HepG2 (cell line): ENCODE results near the gene PKNOX2. TPM values are rescaled to one million over a fixed set of nuclear protein-coding genes. Genes with fewer than 3 reads are reported as not detected.

ENCODE experiments used
- ATAC-seq: fragments of 200-7000 bp; cut with Tn5 transposase; 3 replicates; pipeline ENCODE4 v1.9.1; 2020; ENCODE audit warnings: mild to moderate bottlenecking, moderate library complexity
- BruUV-seq: library from RNA; stranded (reverse); fragments of 400-500 nt; replicated peaks from 2 replicates; lab custom pipeline; 2021; lab: Mats Ljungman, UMichigan
- CTCF ChIA-PET: fragments of 300-600 bp; formaldehyde crosslinking; extraction: SDS; loops from one replicate; lab custom pipeline; 2021; ENCODE audit warnings: low total read pairs, inconsistent platforms, low intra/inter-chr PET ratio; lab: Yijun Ruan, JAX
- POLR2A ChIA-PET: fragments of 350-600 bp; sonication (Branson Sonifier 250); formaldehyde crosslinking; loops from one replicate; lab custom pipeline; 2020; ENCODE audit warnings: antibody characterized with exemption, inconsistent platforms; lab: Yijun Ruan, JAX
- DNase-seq: peaks from one replicate; pipeline ENCODE4 v3.0.0-alpha.2; 2015; ENCODE audit warnings: low spot score
- FAIRE-seq: peaks from 3 replicates; lab custom pipeline; 2011; peaks lifted over from hg19 to GRCh38; lab: Jason Lieb, UNC
- H2AFZ ChIP-seq: one replicate; pipeline ENCODE4 v1.6.1; 2011; ENCODE audit warnings: low read length, inconsistent platforms
- H3K27ac ChIP-seq: fragments of 300-600 bp; 3 replicates; pipeline ENCODE4 v1.8.0; 2011; ENCODE audit warnings: mixed run types, mild to moderate bottlenecking, mixed read lengths, low read length, inconsistent platforms; ENCODE audit not compliant: insufficient read depth; ENCODE audit errors: extremely low read length
- H3K27me3 ChIP-seq, 2 experiments: fragments of 200-600 bp in 1 of 2; 2 replicates in 1 of 2; 3 replicates in 1 of 2; pipeline versions ENCODE4 v1.6.0 to v1.8.0; 2011; ENCODE audit warnings: low read length in 2 of 2, mild to moderate bottlenecking in 2 of 2, moderate library complexity in 2 of 2, inconsistent platforms in 1 of 2; ENCODE audit not compliant: insufficient read depth in 2 of 2, control insufficient read depth in 1 of 2
- H3K36me3 ChIP-seq, 2 experiments: fragments of 200-600 bp in 1 of 2; replicated peaks in 1 of 2; 2 replicates in 1 of 2; 3 replicates in 1 of 2; pipeline versions ENCODE4 v1.5.1 to v1.8.0; 2011; ENCODE audit warnings: low read length in 2 of 2, inconsistent platforms in 1 of 2; ENCODE audit not compliant: insufficient read depth in 2 of 2, control insufficient read depth in 1 of 2
- H3K4me1 ChIP-seq: 2 replicates; pipeline ENCODE4 v1.5.1; 2012; ENCODE audit warnings: low read length, inconsistent platforms; ENCODE audit not compliant: insufficient read depth
- H3K4me2 ChIP-seq: 2 replicates; pipeline ENCODE4 v1.6.0; 2011; ENCODE audit warnings: low read depth, low read length, inconsistent platforms
- H3K4me3 ChIP-seq, 3 experiments: fragments of 200-600 bp in 1 of 3; sonication (generic), shearing (Covaris generic) in 1 of 3; replicated peaks in 1 of 3; 2 replicates each; pipeline ENCODE4 v1.5.1; 2011 to 2016; ENCODE audit warnings: low read length in 3 of 3, inconsistent platforms in 2 of 3, low read depth in 2 of 3, mild to moderate bottlenecking in 2 of 3, control low read depth in 1 of 3, mixed read lengths in 1 of 3; ENCODE audit not compliant: insufficient read depth in 1 of 3
- H3K79me2 ChIP-seq: one replicate; pipeline ENCODE4 v1.6.1; 2011; ENCODE audit warnings: low read length, inconsistent platforms; ENCODE audit not compliant: insufficient read depth
- H3K9ac ChIP-seq: 2 replicates; pipeline ENCODE4 v1.6.0; 2011; ENCODE audit warnings: mild to moderate bottlenecking, low read depth, low read length, inconsistent platforms; ENCODE audit not compliant: insufficient read depth
- H3K9me3 ChIP-seq: 2 replicates; pipeline ENCODE4 v1.5.1; 2012; ENCODE audit warnings: mild to moderate bottlenecking, low read length
- H4K20me1 ChIP-seq: 2 replicates; pipeline ENCODE4 v1.6.0; 2011; ENCODE audit warnings: inconsistent platforms, mild to moderate bottlenecking, low read length, moderate library complexity; ENCODE audit not compliant: insufficient read depth
- AKAP8 ChIP-seq: sonication (generic); formaldehyde crosslinking; IDR thresholded peaks from 2 replicates; pipeline ENCODE4 v1.5.1; 2020; ENCODE audit warnings: mild to moderate bottlenecking, missing genetic modification reagents
- CHD4 ChIP-seq: fragments of 200-600 bp; sonication (generic); IDR thresholded peaks from 2 replicates; pipeline ENCODE4 v1.7.0; 2017; ENCODE audit warnings: mild to moderate bottlenecking, low read length, borderline replicate concordance
- KMT2B ChIP-seq: IDR thresholded peaks from 2 replicates; pipeline ENCODE4 v1.6.1; 2016; ENCODE audit warnings: missing genetic modification reagents, missing compliant biosample characterization
- PRMT3 ChIP-seq: sonication (generic); formaldehyde crosslinking; IDR thresholded peaks from 2 replicates; pipeline ENCODE4 v1.8.1; 2022; ENCODE audit warnings: low read depth, mild to moderate bottlenecking, moderate library complexity, missing genetic modification reagents, borderline replicate concordance
- RBM22 ChIP-seq: fragments of 200-400 bp; formaldehyde crosslinking; optimal IDR thresholded peaks from 2 replicates; pipeline ENCODE3; 2017; ENCODE audit warnings: mild to moderate bottlenecking, low read length, moderate library complexity
- RFX3 ChIP-seq: IDR thresholded peaks from 2 replicates; pipeline ENCODE4 v1.6.1; 2016; ENCODE audit warnings: missing biosample characterization, missing genetic modification reagents
- SNAPC2 ChIP-seq: sonication (generic); formaldehyde crosslinking; IDR thresholded peaks from 2 replicates; pipeline ENCODE4 v1.8.1; 2022; ENCODE audit warnings: mild to moderate bottlenecking, missing genetic modification reagents
- STAG1 ChIP-seq: sonication (generic); formaldehyde crosslinking; IDR thresholded peaks from 2 replicates; pipeline ENCODE4 v1.4.0; 2020; ENCODE audit warnings: missing genetic modification reagents
- STAT5B ChIP-seq: sonication (generic); formaldehyde crosslinking; IDR thresholded peaks from 2 replicates; pipeline ENCODE4 v1.4.0; 2020; ENCODE audit warnings: missing genetic modification reagents
- XRCC5 ChIP-seq: fragments of 200-400 bp; formaldehyde crosslinking; optimal IDR thresholded peaks from 2 replicates; pipeline ENCODE3; 2017; ENCODE audit warnings: mild to moderate bottlenecking, low read length
- YEATS4 ChIP-seq: sonication (generic); formaldehyde crosslinking; IDR thresholded peaks from 2 replicates; pipeline ENCODE4 v1.4.0; 2020; ENCODE audit warnings: missing genetic modification reagents, borderline replicate concordance
- ZNF24 ChIP-seq: fragments of 450-650 bp; IDR thresholded peaks from 2 replicates; pipeline ENCODE4 v1.6.1; 2017; ENCODE audit warnings: antibody characterized with exemption, mild to moderate bottlenecking
- ZNF530 ChIP-seq: sonication (generic); formaldehyde crosslinking; IDR thresholded peaks from 2 replicates; pipeline ENCODE4 v1.5.0; 2020; ENCODE audit warnings: low read depth, mild to moderate bottlenecking, missing genetic modification reagents
- ZNF562 ChIP-seq: sonication (generic); formaldehyde crosslinking; IDR thresholded peaks from 2 replicates; pipeline ENCODE4 v1.8.0; 2022; ENCODE audit warnings: missing genetic modification reagents, borderline replicate concordance
- ZNF678 ChIP-seq: sonication (generic); formaldehyde crosslinking; IDR thresholded peaks from 2 replicates; pipeline ENCODE4 v1.4.0; 2020; ENCODE audit warnings: mild to moderate bottlenecking, missing genetic modification reagents
- ZNF773 ChIP-seq: sonication (generic); formaldehyde crosslinking; IDR thresholded peaks from 2 replicates; pipeline ENCODE4 v1.4.0; 2020; ENCODE audit warnings: missing genetic modification reagents, borderline replicate concordance
- WGBS: methylation state at CpG from one replicate; pipeline ENCODE4 v1.1.6; 2017; ENCODE audit warnings: low lambda C conversion rate; 5-methylcytosine and 5-hydroxymethylcytosine counted together
- in situ Hi-C: cut with HindIII; loops from 2 replicates; pipeline ENCODE4 v1.10.0; 2017; ENCODE audit warnings: low pct_unique_long_range_greater_than_20kb; ENCODE audit not compliant: extremely low pct_ligation_motif_present
- intact Hi-C: fragments of 100-400 bp; cut with micrococcal nuclease; formaldehyde crosslinking; loops from one replicate; pipeline ENCODE4 v1.10.0; 2022; ENCODE audit not compliant: unreplicated experiment
- polyA plus RNA-seq, 8 experiments: library from polyadenylated mRNA; depleted of rRNA in 3 of 8; stranded (reverse) in 7 of 8; unstranded in 1 of 8; fragments of >200 nt; fragmentation: Illumina TruSeq in 4 of 8; extraction: Trizol in 4 of 8; gene quantifications; 2 replicates each; pipeline versions ENCODE4 v1.2.1 to v1.2.3, GENCODE V29; 2011 to 2016; ENCODE audit warnings: low read depth in 4 of 8, missing spikeins in 1 of 8, mixed read lengths in 1 of 8; ENCODE audit not compliant: insufficient read depth in 1 of 8
- total RNA-seq, 5 experiments: library from RNA; depleted of rRNA; stranded (reverse); fragments of >200 nt; fragmentation: Illumina TruSeq; extraction: Trizol; gene quantifications; 2 replicates each; pipeline ENCODE4 v1.2.3, GENCODE V29; 2016; ENCODE audit warnings: low read depth in 1 of 5
- TF ChIP-seq, protein P1 (sequence below): sonication (generic); formaldehyde crosslinking; IDR thresholded peaks from 2 replicates; pipeline ENCODE4 v1.4.0; 2020; ENCODE audit warnings: missing genetic modification reagents
- TF ChIP-seq, protein P2 (sequence below): IDR thresholded peaks from 2 replicates; pipeline ENCODE4 v1.6.1; 2012; ENCODE audit warnings: low read length, improper control_type of control experiment
- TF ChIP-seq, protein P3 (sequence below): sonication (generic); formaldehyde crosslinking; conservative IDR thresholded peaks from 2 replicates; pipeline ENCODE4 v1.4.0; 2020; ENCODE audit warnings: missing genetic modification reagents

PKNOX2 gene
- total and polyA plus RNA-seq, 2 of the 13 experiments (the other 11 are each of a cell fraction or from before 2014, with no cell fraction given): not detected

DNA sequence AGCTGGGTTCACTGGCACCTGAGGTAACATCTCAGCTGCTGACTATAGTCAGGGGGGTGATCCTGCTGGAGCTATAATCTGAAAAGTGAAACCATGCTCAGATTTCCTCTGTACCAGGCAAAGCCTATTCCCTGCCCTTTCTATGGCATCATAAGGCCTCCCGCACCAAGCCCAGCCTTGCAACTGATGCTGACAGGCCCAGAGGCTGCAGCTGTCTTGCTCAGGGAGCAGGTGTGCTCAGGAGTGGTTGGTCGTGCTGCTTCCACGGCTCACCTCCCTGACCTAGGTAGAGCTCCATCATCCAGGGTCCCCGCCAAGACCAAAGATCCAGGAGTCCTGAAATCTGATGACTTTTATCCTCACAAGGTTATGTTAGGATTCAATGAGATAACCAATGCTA lies 209.8 kb downstream of the PKNOX2 start:
- BruUV-seq: no TSS peak
- no peak for TF ChIP-seq RFX3
- TF ChIP-seq ZNF530 (CRISPR knock-in tag): no peak
- no peak for TF ChIP-seq CHD4
- TF ChIP-seq ZNF773: no peak
- TF ChIP-seq PRMT3 (CRISPR knock-in tag): no peak
- TF ChIP-seq ZNF678: no peak
- TF ChIP-seq, protein P1, sequence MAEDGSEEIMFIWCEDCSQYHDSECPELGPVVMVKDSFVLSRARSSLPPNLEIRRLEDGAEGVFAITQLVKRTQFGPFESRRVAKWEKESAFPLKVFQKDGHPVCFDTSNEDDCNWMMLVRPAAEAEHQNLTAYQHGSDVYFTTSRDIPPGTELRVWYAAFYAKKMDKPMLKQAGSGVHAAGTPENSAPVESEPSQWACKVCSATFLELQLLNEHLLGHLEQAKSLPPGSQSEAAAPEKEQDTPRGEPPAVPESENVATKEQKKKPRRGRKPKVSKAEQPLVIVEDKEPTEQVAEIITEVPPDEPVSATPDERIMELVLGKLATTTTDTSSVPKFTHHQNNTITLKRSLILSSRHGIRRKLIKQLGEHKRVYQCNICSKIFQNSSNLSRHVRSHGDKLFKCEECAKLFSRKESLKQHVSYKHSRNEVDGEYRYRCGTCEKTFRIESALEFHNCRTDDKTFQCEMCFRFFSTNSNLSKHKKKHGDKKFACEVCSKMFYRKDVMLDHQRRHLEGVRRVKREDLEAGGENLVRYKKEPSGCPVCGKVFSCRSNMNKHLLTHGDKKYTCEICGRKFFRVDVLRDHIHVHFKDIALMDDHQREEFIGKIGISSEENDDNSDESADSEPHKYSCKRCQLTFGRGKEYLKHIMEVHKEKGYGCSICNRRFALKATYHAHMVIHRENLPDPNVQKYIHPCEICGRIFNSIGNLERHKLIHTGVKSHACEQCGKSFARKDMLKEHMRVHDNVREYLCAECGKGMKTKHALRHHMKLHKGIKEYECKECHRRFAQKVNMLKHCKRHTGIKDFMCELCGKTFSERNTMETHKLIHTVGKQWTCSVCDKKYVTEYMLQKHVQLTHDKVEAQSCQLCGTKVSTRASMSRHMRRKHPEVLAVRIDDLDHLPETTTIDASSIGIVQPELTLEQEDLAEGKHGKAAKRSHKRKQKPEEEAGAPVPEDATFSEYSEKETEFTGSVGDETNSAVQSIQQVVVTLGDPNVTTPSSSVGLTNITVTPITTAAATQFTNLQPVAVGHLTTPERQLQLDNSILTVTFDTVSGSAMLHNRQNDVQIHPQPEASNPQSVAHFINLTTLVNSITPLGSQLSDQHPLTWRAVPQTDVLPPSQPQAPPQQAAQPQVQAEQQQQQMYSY (CRISPR knock-in tag): no peak
- TF ChIP-seq AKAP8 (CRISPR knock-in tag): no peak
- no peak for TF ChIP-seq YEATS4 (CRISPR knock-in tag)
- TF ChIP-seq STAG1 (CRISPR knock-in tag): no peak
- no peak for TF ChIP-seq SNAPC2
- TF ChIP-seq ZNF24: no peak
- no peak for TF ChIP-seq XRCC5
- no peak for TF ChIP-seq ZNF562 (CRISPR knock-in tag)
- no peak for TF ChIP-seq STAT5B (CRISPR knock-in tag)
- TF ChIP-seq, protein P2, sequence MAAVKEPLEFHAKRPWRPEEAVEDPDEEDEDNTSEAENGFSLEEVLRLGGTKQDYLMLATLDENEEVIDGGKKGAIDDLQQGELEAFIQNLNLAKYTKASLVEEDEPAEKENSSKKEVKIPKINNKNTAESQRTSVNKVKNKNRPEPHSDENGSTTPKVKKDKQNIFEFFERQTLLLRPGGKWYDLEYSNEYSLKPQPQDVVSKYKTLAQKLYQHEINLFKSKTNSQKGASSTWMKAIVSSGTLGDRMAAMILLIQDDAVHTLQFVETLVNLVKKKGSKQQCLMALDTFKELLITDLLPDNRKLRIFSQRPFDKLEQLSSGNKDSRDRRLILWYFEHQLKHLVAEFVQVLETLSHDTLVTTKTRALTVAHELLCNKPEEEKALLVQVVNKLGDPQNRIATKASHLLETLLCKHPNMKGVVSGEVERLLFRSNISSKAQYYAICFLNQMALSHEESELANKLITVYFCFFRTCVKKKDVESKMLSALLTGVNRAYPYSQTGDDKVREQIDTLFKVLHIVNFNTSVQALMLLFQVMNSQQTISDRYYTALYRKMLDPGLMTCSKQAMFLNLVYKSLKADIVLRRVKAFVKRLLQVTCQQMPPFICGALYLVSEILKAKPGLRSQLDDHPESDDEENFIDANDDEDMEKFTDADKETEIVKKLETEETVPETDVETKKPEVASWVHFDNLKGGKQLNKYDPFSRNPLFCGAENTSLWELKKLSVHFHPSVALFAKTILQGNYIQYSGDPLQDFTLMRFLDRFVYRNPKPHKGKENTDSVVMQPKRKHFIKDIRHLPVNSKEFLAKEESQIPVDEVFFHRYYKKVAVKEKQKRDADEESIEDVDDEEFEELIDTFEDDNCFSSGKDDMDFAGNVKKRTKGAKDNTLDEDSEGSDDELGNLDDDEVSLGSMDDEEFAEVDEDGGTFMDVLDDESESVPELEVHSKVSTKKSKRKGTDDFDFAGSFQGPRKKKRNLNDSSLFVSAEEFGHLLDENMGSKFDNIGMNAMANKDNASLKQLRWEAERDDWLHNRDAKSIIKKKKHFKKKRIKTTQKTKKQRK: no peak
- TF ChIP-seq, protein P3, sequence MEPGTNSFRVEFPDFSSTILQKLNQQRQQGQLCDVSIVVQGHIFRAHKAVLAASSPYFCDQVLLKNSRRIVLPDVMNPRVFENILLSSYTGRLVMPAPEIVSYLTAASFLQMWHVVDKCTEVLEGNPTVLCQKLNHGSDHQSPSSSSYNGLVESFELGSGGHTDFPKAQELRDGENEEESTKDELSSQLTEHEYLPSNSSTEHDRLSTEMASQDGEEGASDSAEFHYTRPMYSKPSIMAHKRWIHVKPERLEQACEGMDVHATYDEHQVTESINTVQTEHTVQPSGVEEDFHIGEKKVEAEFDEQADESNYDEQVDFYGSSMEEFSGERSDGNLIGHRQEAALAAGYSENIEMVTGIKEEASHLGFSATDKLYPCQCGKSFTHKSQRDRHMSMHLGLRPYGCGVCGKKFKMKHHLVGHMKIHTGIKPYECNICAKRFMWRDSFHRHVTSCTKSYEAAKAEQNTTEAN: no peak
- TF ChIP-seq KMT2B (CRISPR knock-in tag): no peak
- TF ChIP-seq RBM22: no peak

More for the DNA sequence above, 209.8 kb downstream of the PKNOX2 start:
- H3K4me1 ChIP-seq: no peaks in the 10 kb centered on the region
- ATAC-seq (no peak), DNase-seq (no peak), FAIRE-seq (no peak)
- no peak overlapping the region for H3K4me3 ChIP-seq
- peaks cover 7 to 85% of the 10 kb centered on the region in 2 experiments; a peak in 3 of 5 replicates for H3K27me3 ChIP-seq
- no peaks in the 10 kb centered on the region for H3K79me2 ChIP-seq
- H3K27ac ChIP-seq: no peak overlapping the region
- no peak overlapping the region for H3K4me2 ChIP-seq
- no peaks in the 10 kb centered on the region for H3K36me3 ChIP-seq
- no peak overlapping the region for H3K9ac ChIP-seq
- WGBS: 13% methylated on average over 4 of the region's 4 CpGs
- in situ Hi-C loops (no loop called here), intact Hi-C loops (no loop called here)
- no peak overlapping the region for H2AFZ ChIP-seq
- no peaks in the 10 kb centered on the region for H4K20me1 ChIP-seq
- ChIA-PET POLR2A (no interaction called here), CTCF (no interaction called here)
- H3K9me3 ChIP-seq: no peaks in the 10 kb centered on the region
